ENCODE results near the gene ROBO1.

The ROBO1 gene

GRCh38 chr3:78912687-78913086 is 855.1 kb downstream of the ROBO1 start:
- CTCF ChIA-PET: no interaction called here
- POLR2A ChIA-PET (ENCODE audit: low non-redundant PET): no interaction called here
- no peak for DNase-seq (ENCODE audit: low spot score)
- TF ChIP-seq CTCF (conservative IDR thresholded peaks at IDR 0.05; ENCODE audit: low read depth): no peak
- no peak overlapping the region for H3K27ac ChIP-seq

DNA sequence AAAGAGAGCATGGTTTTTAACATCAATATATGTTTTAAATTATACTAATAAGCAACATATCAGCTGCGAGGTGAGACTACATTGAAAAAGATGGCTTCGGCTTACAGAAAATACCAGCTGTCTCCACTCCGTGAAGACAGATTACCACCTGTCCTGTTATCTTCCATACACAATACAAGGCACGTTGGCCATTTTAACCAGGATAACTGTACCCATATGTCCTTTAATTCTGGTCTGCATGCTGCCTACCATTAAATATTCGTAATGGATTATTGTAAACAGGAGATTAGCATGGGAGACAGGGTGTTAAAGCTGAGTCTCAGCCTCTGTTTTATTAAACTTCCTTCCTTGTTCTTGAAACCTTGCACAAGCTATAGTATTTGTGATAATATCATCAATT is 855.5 kb downstream of the ROBO1 start:
- ChIA-PET POLR2A (ENCODE audit: low non-redundant PET) (no interaction called here), CTCF (no interaction called here)
- TF ChIP-seq CTCF (conservative IDR thresholded peaks at IDR 0.05; ENCODE audit: low read depth): no peak
- no peak overlapping the region for H3K27ac ChIP-seq
- DNase-seq (ENCODE audit: low spot score): no peak

GRCh38 chr3:78911394-78911793 is 856.4 kb downstream of the ROBO1 start:
- CTCF ChIA-PET: no interaction called here
- TF ChIP-seq CTCF (conservative IDR thresholded peaks at IDR 0.05; ENCODE audit: low read depth): no peak
- H3K27ac ChIP-seq: no peak overlapping the region
- POLR2A ChIA-PET (ENCODE audit: low non-redundant PET): no interaction called here
- no peak for DNase-seq (ENCODE audit: low spot score)

GRCh38 chr3:78908236-78908635 is 859.6 kb downstream of the ROBO1 start:
- no peak for DNase-seq (ENCODE audit: low spot score)
- CTCF ChIA-PET: interaction anchor here (0.8 kb wide), 1 partner anchor 98 kb away, joined by 3 read pairs; no protein-coding TSS in a partner anchor
- H3K27ac ChIP-seq: no peak overlapping the region
- no peak for TF ChIP-seq CTCF (conservative IDR thresholded peaks at IDR 0.05; ENCODE audit: low read depth)
- POLR2A ChIA-PET (ENCODE audit: low non-redundant PET): no interaction called here

DNA sequence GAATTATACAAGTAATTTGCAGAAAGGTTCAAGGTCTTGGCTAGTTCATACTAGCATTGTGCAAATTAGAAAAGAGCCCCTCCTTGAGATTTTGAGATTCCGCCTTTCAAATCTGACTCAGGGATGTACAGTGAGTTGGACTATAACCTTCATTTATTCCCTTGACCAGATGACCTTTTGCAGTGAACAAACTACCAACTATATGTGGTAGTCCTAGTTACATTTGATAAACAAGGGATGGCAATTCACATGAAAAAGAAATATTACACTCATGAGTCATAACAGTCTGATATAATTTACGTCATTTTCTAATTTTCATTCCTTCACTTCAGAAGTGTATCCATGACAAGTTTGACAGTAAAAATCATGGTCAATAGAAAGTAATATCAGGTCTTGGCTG is 860.4 kb downstream of the ROBO1 start:
- DNase-seq (ENCODE audit: low spot score): no peak

DNA sequence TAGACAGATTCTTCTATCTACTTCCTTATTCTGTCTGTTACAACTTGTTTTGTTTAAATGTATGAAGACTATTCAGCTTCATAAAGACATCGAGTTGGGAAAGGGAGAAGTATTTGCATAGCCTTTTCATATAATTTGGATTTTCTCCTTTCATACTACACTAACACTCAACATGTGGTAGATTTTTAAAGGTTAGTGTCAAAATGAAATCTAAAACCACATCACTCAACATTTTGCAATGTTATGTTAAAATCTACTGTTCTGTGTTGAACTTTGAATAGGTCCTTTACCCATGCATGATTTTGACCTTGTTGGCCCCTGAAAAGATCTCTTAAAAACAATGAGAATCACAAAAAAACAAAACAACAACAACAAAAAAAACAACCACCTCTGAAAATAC is 860.9 kb downstream of the ROBO1 start:
- POLR2A ChIA-PET (ENCODE audit: low non-redundant PET): no interaction called here
- DNase-seq (ENCODE audit: low spot score): no peak
- CTCF ChIA-PET: no interaction called here
- no peak overlapping the region for H3K27ac ChIP-seq
- no peak for TF ChIP-seq CTCF (conservative IDR thresholded peaks at IDR 0.05; ENCODE audit: low read depth)

More for the DNA sequence above, 860.4 kb downstream of the ROBO1 start:
- TF ChIP-seq CTCF (conservative IDR thresholded peaks at IDR 0.05; ENCODE audit: low read depth): no peak
- POLR2A ChIA-PET (ENCODE audit: low non-redundant PET): no interaction called here
- CTCF ChIA-PET: interaction anchor here (0.8 kb wide), 1 partner anchor 97 kb away, joined by 3 read pairs; no protein-coding TSS in a partner anchor
- no peak overlapping the region for H3K27ac ChIP-seq

DNA sequence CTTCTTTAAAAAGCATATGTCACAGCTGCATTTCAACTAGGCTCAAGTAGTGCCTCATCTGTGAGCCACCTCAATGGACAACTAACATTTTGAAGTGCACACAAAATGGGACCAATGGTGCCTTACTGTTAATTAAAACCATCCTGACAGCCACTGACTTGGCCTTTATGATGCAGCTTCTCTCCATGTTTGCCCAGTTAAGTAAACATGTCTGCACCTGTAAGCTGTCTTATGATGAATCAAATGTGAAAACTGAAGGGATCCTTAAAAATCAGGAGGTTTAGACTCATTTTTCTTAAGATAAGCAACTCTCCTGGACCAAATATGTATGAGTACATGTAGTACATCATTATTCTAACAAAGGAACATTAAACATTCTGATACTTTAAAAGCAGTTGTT is 861.6 kb downstream of the ROBO1 start:
- TF ChIP-seq CTCF (conservative IDR thresholded peaks at IDR 0.05; ENCODE audit: low read depth): no peak
- no peak overlapping the region for H3K27ac ChIP-seq
- no peak for DNase-seq (ENCODE audit: low spot score)
- ChIA-PET POLR2A (ENCODE audit: low non-redundant PET) (no interaction called here), CTCF (no interaction called here)

All from RWPE1 (cell line).